GM12874 (cell line): Measurements from ENCODE around the gene NOTCH4.

Experiments used
- TF ChIP-seq, protein P1 (sequence below): IDR thresholded peaks from 2 replicates; pipeline ENCODE4 v1.5.1; 2011; ENCODE audit warnings: low read depth, mild to moderate bottlenecking, control low read depth, low read length, moderate library complexity; ENCODE audit not compliant: insufficient read depth

NOTCH4 gene

DNA sequence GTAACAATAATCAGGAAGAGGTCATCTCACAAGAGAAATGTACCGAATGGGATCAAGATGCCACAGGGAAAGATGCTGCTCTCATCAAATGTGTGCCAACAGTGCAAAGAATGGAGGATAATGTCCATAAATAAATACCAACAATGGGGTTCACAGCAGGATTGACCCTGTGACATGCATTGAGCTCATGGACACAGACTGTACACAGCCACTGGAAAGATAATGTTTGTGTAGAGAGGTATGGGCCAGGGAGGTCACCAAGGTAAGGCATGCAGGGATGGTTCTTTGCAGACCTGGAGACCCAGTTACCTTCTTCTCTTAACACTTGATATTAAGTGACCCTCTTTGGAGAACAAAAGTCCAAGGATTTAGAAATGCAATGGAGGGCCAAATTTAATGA is 49.5 kb downstream of the NOTCH4 start:
- TF ChIP-seq, protein P1, sequence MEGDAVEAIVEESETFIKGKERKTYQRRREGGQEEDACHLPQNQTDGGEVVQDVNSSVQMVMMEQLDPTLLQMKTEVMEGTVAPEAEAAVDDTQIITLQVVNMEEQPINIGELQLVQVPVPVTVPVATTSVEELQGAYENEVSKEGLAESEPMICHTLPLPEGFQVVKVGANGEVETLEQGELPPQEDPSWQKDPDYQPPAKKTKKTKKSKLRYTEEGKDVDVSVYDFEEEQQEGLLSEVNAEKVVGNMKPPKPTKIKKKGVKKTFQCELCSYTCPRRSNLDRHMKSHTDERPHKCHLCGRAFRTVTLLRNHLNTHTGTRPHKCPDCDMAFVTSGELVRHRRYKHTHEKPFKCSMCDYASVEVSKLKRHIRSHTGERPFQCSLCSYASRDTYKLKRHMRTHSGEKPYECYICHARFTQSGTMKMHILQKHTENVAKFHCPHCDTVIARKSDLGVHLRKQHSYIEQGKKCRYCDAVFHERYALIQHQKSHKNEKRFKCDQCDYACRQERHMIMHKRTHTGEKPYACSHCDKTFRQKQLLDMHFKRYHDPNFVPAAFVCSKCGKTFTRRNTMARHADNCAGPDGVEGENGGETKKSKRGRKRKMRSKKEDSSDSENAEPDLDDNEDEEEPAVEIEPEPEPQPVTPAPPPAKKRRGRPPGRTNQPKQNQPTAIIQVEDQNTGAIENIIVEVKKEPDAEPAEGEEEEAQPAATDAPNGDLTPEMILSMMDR: no peak

DNA sequence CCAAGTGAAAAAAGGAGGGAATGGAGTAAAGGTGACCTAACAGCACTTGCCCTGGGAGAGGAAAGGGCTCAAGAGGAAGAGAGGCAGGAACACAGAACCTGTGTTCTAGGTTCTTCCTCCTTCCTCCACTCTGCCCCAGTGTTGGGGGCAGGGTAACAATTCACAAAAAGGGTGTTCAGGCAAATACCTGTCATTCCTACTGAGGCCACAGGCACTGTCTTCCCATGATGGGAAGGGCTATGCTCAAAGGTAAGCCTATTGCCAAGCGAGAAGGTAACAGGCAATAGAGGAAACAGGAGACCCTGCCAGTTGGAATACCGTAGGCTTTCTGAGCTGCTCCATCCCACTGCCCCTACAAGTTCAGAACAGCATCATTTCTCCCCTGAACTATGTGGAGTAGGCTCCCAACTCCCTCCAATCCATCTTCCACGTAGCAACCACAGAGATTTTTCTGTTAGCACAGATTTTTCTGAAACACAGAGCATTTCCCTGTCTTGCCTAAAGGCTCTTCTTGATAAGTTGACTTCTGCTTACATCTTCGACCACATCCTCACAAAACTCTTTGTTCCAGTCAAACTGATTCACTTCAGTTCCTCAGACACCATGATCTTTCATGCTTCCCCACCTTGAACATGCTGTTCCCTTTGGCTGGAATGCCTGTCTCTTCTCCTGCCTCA is 50.7 kb downstream of the NOTCH4 start:
- TF ChIP-seq, protein P1: no peak

DNA sequence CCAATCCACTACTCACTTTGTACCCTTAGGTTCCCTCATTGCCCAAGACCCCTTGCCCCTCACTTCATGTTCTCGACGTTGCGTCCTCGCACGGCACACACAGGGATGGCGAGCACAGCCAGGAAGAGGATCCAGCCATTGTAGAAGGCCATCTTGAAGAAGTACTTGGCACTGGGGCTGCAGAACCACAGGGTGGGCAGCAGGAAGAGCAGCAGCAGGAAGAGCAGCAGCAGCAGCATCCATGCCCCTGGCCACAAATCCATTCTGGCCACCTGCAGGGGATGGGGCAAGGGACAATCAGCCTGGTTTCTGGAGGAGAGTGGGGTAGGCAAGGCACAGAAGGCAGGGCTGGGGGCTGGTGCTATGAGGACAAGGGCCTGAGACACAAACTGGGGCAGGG is 52.6 kb downstream of the NOTCH4 start:
- TF ChIP-seq, protein P1: no peak

DNA sequence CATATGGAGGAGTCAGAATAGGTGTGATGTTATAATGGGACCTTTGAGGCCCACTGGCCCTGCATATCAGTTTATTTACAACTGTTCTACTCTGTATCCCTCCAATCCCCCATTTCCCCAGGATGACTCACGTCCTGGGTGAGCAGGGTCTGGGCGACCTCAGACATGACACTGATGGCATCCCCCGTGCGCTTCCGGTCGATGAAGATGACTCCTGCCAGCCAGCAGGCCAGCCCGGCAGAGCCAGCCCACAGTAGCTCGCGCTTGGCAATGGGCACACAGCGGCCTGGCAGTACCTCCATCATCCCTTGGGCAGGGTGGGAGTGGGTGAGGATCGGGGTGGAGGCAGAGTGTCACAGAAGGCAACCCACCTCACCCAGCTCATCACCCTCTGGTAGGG is 53.6 kb downstream of the NOTCH4 start:
- TF ChIP-seq, protein P1: no peak

DNA sequence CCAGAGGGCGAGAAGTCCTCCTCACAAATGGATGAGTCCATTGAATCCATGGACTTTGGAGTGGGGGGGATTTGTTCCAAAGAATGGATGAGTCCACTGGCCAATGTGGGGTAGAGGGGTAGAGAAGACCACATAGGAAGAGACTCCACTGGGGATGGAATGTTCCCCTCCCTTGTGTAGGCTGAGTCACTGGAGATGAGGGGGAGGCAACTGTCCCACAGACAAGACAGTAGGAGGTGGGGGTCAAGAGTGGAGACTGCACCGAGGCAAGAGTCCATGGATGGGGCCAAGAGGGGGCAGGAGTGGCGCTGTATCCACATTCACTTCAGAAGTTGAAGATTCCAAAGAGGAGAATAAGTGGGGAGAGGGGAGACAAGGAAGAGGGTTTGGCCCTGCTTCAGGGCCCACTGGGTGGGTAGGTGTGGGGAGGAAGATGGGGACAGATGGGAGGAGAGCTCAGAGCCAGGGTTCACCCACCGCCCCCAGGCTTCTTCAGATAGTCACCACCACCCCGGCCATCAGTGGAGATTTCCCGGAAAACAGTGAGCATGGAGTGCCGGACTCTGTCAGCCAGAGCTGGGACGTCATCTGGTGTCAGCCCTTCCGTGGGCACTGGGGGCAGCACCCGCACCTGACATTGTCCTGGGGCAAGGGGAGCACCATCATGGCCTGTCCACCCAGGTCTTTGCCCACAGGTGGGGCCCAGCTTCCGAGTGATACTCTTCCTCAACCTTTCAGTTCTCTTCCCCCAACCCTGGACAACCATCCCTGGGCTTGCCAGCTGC is 54.9 kb downstream of the NOTCH4 start:
- TF ChIP-seq, protein P1: no peak

DNA sequence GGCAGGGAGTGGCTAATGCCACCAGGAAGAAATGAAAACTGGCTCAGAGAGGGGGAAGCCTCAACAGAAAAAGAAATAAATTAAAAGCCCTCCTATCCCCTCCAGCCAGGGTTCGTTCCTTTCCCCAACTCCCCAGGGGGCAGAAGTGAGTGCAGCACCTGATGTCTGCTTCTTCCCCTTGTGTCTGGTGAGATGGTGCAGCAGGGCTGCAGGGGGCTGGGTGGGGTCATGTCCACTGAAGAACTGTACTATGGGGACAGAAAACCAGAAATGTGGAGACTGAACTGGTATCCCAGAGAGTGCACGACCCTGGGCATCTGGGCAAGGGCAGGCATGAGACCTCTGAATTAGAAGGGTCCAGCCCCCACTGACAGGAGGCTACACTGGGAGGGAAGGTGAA is 55.5 kb downstream of the NOTCH4 start:
- TF ChIP-seq, protein P1: no peak

DNA sequence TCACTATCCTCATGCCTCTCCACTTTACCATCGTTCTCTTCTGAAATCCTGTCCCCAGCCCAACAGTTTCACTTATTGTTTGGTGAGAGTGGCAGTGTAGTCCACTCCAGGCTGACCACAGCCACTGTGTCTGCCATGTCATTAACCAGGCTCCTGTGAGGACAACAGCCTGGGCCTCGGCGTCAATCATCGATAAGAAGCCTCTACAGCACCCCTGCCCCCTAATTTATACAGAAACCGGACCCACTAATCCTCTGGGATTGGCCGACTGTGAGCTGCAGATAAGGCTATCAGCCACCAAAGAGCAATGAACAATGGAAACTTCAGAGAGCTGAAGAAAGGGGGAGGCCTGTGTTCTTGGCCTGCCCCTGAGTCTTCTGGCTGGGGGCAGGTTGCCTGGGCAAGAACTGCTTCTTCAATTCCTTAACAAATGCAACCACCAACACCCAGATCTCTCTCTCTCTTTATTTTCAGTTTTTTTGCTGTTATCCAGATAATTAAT is 56.1 kb downstream of the NOTCH4 start:
- TF ChIP-seq, protein P1: no peak
